AG04449 (cell line): ENCODE measurements around the gene RER1.

Source experiments
- CTCF ChIA-PET: fragments of 350-600 bp; formaldehyde crosslinking; extraction: SDS; loops from one replicate; lab custom pipeline; 2021; ENCODE audit warnings: antibody characterized with exemption; lab: Yijun Ruan, JAX
- POLR2A ChIA-PET: fragments of 400-600, 350-600 bp; formaldehyde crosslinking; extraction: SDS; loops from one replicate; lab custom pipeline; 2020; ENCODE audit warnings: antibody characterized with exemption, inconsistent platforms; lab: Yijun Ruan, JAX
- DNase-seq: peaks from one replicate; pipeline ENCODE4 v3.0.0-alpha.2; 2010; ENCODE audit warnings: low read depth, low spot score
- H3K4me3 ChIP-seq: 2 replicates; pipeline ENCODE4 v1.5.1; 2011; ENCODE audit warnings: low read depth, mild to moderate bottlenecking, control low read depth, low read length
- TF ChIP-seq, protein P1 (sequence below): IDR thresholded peaks from one replicate; pipeline ENCODE4 v1.5.1; 2011; ENCODE audit warnings: mild to moderate bottlenecking, moderate library complexity, low read length, control low read depth, inconsistent platforms; ENCODE audit not compliant: insufficient read depth; ENCODE audit errors: missing control alignments

RER1 gene

DNA sequence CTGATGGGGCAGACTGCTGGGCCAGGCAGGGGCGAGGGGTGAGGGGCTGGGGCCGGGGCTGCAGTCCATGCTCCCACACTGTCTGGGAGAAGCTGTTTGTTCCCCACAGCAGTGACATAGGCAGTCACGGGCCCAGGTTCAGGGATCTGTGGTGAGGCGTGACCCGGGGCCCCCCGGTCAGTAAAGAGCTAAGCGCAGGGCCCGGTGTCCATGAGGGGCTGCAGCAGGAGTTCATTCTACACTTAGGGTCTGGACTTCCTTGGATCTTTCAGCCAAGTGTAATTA is 16.3 kb downstream of the RER1 start:
- H3K4me3 ChIP-seq, result no peak overlapping the region
- DNase-seq, result no peak
- ChIA-PET POLR2A (interaction anchor here (1.6 kb wide), 1 partner anchor 213 kb away, joined by 5 read pairs; the partner anchor contains the start of gene FAAP20), CTCF (interaction anchor here (1.1 to 1.9 kb wide), 2 partner anchors 141 to 213 kb away, joined by 4 to 8 read pairs; partner anchors contain the start of gene FAAP20)
- TF ChIP-seq, protein P1, sequence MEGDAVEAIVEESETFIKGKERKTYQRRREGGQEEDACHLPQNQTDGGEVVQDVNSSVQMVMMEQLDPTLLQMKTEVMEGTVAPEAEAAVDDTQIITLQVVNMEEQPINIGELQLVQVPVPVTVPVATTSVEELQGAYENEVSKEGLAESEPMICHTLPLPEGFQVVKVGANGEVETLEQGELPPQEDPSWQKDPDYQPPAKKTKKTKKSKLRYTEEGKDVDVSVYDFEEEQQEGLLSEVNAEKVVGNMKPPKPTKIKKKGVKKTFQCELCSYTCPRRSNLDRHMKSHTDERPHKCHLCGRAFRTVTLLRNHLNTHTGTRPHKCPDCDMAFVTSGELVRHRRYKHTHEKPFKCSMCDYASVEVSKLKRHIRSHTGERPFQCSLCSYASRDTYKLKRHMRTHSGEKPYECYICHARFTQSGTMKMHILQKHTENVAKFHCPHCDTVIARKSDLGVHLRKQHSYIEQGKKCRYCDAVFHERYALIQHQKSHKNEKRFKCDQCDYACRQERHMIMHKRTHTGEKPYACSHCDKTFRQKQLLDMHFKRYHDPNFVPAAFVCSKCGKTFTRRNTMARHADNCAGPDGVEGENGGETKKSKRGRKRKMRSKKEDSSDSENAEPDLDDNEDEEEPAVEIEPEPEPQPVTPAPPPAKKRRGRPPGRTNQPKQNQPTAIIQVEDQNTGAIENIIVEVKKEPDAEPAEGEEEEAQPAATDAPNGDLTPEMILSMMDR, result no peak

DNA sequence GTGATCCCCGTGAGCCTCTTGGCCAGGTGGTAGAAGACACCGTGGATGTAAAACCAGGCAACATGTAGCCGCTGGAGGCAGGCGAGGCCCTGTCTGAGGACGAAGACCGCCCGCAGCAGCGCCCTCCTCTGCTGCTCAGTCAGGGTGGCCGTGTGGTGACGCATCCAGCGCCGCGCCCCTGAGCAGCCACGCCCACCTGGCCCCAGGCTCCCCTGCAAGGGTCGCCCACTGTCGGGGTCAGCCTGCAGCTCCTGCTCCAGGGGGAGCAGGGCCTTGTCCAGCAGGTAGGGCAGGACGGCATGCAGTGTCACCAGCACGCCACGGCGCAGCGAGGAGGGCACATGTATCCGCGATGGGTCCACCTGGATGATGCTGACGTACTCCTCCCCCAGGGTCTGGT is 16.8 kb downstream of the RER1 start:
- CTCF ChIA-PET, result interaction anchor here (1.1 to 1.9 kb wide), 2 partner anchors 140 to 214 kb away, joined by 4 to 8 read pairs; partner anchors contain the start of gene FAAP20
- no peak for DNase-seq
- TF ChIP-seq, protein P1, result no peak
- POLR2A ChIA-PET, result interaction anchor here (1.6 kb wide), 1 partner anchor 214 kb away, joined by 5 read pairs; the partner anchor contains the start of gene FAAP20
- no peak overlapping the region for H3K4me3 ChIP-seq

DNA sequence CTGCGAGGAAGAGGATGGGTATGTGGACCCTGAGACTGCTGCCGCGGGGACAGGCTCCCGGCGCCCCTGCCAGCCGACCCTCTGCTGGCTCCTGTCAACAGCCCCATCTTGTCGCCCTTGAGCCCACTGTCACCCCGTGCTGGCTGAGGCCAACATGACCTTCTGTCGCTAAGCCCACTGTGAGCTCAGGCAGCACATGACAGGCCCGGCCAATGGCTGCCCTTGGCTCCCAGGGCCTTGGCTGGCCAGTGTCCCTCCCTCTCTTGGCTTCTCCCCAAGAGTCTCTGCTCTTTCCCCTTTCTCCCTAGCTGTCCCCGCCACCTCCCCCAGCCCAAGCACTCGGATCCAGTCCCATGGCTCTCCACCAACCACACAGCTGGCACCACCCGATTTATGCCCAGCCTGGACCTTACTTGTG is 17.2 kb downstream of the RER1 start:
- POLR2A ChIA-PET, result interaction anchor here (1.6 kb wide), 1 partner anchor 214 kb away, joined by 5 read pairs; the partner anchor contains the start of gene FAAP20
- TF ChIP-seq, protein P1, result no peak
- CTCF ChIA-PET, result no interaction called here
- no peak for DNase-seq
- no peak overlapping the region for H3K4me3 ChIP-seq

DNA sequence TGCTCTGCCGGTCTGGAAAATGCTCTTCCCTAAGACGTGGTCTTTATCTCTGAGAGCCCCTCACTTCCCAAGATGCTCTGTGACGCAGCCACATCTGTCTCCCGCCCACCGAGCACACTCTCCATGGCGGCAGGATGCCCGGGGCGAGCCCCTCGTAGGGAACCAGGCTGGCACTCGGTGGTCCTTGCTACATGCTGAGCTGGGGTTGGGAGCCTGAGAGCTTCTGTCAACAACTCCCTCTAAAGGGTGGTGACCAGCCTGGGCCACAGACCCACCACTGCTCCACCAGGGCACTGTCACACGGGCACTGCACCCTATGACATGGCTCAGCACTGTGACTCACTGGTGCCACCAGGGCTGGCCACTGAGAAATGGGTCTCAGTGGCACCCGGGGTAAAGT is 18.1 kb downstream of the RER1 start:
- POLR2A ChIA-PET, result no interaction called here
- DNase-seq, result no peak
- no peak overlapping the region for H3K4me3 ChIP-seq
- TF ChIP-seq, protein P1, result no peak
- CTCF ChIA-PET, result interaction anchor here (1.5 to 2.0 kb wide), 2 partner anchors 138 to 214 kb away, joined by 6 to 7 read pairs; partner anchors contain the start of gene FAAP20

DNA sequence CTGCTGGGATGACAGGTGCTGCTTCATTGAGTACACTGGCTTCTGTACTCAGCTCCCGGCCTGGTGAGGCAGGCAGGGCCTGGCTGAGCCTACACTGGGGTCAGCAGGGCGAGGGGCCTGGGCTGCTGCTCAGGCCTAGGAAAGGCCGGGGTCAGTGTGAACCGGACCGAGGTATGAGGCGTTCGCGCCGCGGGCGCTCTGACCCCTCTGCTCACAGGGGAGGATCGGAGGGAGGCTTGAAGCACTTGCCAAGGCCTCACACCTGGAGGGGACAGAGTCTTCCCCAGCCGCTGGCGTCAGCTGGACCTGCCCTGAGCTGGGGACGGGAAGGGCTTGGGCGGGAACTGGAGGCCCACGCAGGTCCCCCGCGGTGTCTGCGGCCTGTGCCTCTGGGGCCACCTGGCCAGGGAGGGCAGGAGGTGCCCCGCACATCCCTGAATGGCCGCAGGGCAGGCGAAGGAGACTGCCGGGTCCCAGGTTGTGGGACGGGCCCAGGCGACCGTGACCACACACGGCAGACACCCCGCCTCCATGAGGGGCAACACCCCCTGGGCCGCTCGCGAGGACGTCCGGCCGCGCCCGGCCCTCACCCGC is 20.3 kb downstream of the RER1 start:
- no peak for DNase-seq
- TF ChIP-seq, protein P1, result no peak
- ChIA-PET POLR2A (interaction anchor here (0.7 kb wide), 1 partner anchor 135 kb away, joined by 4 read pairs; no protein-coding TSS in a partner anchor), CTCF (interaction anchor here (2.0 to 2.3 kb wide), 2 partner anchors 136 to 217 kb away, joined by 7 to 13 read pairs; partner anchors contain the start of gene FAAP20)
- peak overlapping the region; percentile 87 for H3K4me3 ChIP-seq

DNA sequence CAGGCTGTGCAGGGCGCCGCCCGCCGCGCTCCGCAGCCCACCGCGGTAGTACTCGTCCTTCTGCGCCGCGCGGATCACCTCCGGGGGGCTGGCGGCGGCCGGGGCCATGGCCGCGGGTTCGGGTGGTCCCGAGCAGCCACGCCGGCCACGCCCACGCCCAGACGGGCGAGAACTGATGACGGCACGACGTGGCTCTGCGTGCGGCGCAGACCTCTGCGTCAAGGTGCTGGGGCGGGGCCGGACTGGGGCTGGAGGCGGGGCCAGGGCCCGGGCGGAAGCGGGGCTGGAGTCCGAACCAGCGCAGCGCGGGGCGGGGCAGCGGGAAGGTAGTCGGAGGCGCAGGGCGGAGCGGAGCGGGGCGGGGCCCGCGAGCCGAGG is 20.7 kb downstream of the RER1 start, which contains the start of gene PEX10:
TSS of gene PEX10 (minus strand) at position 170 of the 378 bp plus-strand sequence. CDS start at position 108, 62 bp downstream.
- TF ChIP-seq, protein P1, result no peak
- DNase-seq, result peak; percentile 24
- peak within 1 kb of the TSS; percentile 87 for H3K4me3 ChIP-seq
- ChIA-PET POLR2A (interaction anchor here (0.7 to 1.1 kb wide), 2 partner anchors 21 to 113 kb away, joined by 3 to 4 read pairs; partner anchors contain the start of genes MORN1 and RER1), CTCF (interaction anchor here (1.4 to 2.3 kb wide), 4 partner anchors 121 to 217 kb away, joined by 3 to 32 read pairs (median 9); partner anchors contain the start of gene FAAP20)
